Effector memory CD4-positive, alpha-beta T cell (primary cell): Measurements from ENCODE around the gene ENSA.
A peak's percentile ranks its signal among the peaks of the same experiment; 100 is the strongest.
"Not testable (repeated sequence)": the region's sequence is repeated elsewhere in the genome, so short reads cannot be mapped to it uniquely, and the experiment has no call there.

Source experiments
- DNase-seq, 3 donors: peaks; one replicate each; pipeline ENCODE4 v3.0.0-alpha.2; 2020
- H3K27ac ChIP-seq: 2 replicates; pipeline ENCODE4 v1.7.0; 2013; ENCODE audit warnings: mild to moderate bottlenecking, low read length, moderate library complexity; ENCODE audit not compliant: insufficient read depth, poor library complexity, severe bottlenecking
- H3K27me3 ChIP-seq: replicated peaks from 2 replicates; pipeline ENCODE4 v1.7.0; 2013; ENCODE audit warnings: mild to moderate bottlenecking, low read length; ENCODE audit not compliant: insufficient read depth, control insufficient read depth, poor library complexity, severe bottlenecking
- H3K36me3 ChIP-seq: 2 replicates; pipeline ENCODE4 v1.7.0; 2013; ENCODE audit warnings: mild to moderate bottlenecking, low read length, moderate library complexity; ENCODE audit not compliant: control insufficient read depth, insufficient read depth
- H3K4me1 ChIP-seq: 2 replicates; pipeline ENCODE4 v1.7.0; 2013; ENCODE audit warnings: low read length, mild to moderate bottlenecking; ENCODE audit not compliant: control insufficient read depth, insufficient read depth, poor library complexity, severe bottlenecking
- H3K4me3 ChIP-seq: 2 replicates; pipeline ENCODE4 v1.7.0; 2013; ENCODE audit warnings: low read length, low read depth, mild to moderate bottlenecking; ENCODE audit not compliant: insufficient read depth, poor library complexity, severe bottlenecking
- H3K9me3 ChIP-seq: 2 replicates; pipeline ENCODE4 v1.7.0; 2013; ENCODE audit warnings: mild to moderate bottlenecking, low read length, moderate library complexity; ENCODE audit not compliant: control insufficient read depth

ENSA gene

GRCh38 chr1:150649441-150650075 lies 20.1 kb upstream of the ENSA start:
- no peaks in the 10 kb centered on the region for H3K27me3 ChIP-seq
- no peaks in the 10 kb centered on the region for H3K4me1 ChIP-seq
- DNase-seq: no peak
- H3K9me3 ChIP-seq: no peaks in the 10 kb centered on the region
- H3K4me3 ChIP-seq: no peak overlapping the region
- H3K36me3 ChIP-seq: peaks cover 25% of the 10 kb centered on the region
- H3K27ac ChIP-seq: no peak overlapping the region

DNA sequence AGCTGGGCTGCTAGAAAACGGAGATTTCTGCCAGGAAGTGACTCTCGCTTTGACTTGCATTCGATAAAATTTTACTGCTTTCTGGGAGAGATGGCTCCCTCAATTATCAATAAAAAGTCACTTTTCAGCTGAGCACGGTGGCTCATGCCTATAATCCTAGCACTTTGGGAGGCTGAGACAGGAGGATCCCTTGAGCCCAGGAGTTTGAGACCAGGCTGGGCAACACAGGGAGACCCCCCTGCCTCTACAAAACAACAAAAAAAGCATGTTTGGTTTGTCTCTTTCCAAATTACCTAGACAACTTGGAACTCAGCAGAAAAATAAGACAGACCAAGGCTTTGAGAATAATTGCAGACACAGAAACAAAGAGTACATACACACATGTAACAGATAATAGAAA lies 12.9 kb upstream of the ENSA start:
- Histone ChIP-seq H3K36me3 (peaks cover 11% of the 10 kb centered on the region), H3K27me3 (no peaks in the 10 kb centered on the region), H3K4me1 (no peaks in the 10 kb centered on the region), H3K27ac (no peak overlapping the region), H3K4me3 (no peak overlapping the region), H3K9me3 (no peaks in the 10 kb centered on the region)
- DNase-seq: no peak

GRCh38 chr1:150641126-150641815 lies 11.9 kb upstream of the ENSA start:
- H3K4me1 ChIP-seq, DNase-seq, H3K27ac ChIP-seq, H3K4me3 ChIP-seq, H3K36me3 ChIP-seq, H3K9me3 ChIP-seq, H3K27me3 ChIP-seq: not testable (repeated sequence)

- not testable (repeated sequence) for H3K4me1 ChIP-seq, DNase-seq, H3K36me3 ChIP-seq, H3K9me3 ChIP-seq, H3K4me3 ChIP-seq, H3K27me3 ChIP-seq, H3K27ac ChIP-seq
Observed at GRCh38 chr1:150638430-150638829, 9.0 kb upstream of the ENSA start.

DNA sequence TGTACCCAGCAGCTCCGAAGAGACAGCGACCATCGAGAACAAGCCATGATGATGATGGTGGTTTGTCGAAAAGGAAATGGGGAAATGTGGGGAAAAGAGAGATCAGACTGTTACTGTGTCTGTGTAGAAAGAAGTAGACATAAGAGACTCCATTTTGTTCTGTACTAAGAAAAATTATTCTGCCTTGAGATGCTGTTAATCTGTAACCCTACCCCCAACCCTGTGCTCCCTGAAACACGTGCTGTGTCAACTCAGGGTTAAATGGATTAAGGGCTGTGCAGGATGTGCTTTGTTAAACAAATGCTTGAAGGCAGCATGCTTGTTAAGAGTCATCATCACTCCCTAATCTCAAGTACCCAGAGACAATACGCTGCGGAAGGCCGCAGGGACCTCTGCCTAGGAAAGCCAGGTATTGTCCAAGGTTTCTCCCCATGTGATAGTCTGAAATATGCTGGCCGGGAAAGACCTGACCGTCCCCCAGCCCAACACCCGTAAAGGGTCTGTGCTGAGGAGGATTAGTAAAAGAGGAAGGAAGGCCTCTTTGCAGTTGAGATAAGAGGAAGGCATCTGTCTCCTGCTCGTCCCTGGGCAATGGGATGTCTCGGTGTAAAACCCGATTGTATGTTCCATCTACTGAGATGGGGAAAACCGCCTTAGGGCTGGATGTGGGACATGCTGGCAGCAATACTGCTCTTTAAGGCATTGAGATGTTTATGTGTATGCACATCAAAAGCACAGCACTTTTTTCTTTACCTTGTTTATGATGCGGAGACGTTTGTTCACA lies 5.6 kb upstream of the ENSA start:
- not testable (repeated sequence) for H3K27ac ChIP-seq, H3K36me3 ChIP-seq, DNase-seq, H3K4me3 ChIP-seq, H3K27me3 ChIP-seq, H3K9me3 ChIP-seq, H3K4me1 ChIP-seq

DNA sequence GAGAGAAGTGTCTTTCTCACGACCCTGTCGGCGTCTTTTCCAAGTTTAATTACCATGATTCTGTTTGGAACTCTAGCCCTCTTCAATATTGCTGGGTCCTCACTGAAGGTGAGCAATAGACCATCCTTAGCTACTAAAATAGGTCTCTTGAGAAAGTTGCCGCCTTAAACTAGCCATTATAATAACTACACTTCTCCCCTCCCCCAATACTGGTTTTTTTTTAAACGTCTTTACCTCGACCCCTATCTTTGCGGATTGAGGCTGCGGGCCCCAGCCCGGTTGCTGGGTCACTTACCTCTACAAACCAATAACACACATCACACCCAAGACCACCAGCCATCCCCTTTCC lies 672 bp downstream of the ENSA start:
- no peaks in the 10 kb centered on the region for H3K27me3 ChIP-seq
- H3K9me3 ChIP-seq: no peaks in the 10 kb centered on the region
- H3K4me1 ChIP-seq: peaks cover 14% of the 10 kb centered on the region
- DNase-seq: no peak
- peak overlapping the region; percentile 72 for H3K4me3 ChIP-seq
- H3K36me3 ChIP-seq: peaks cover 35% of the 10 kb centered on the region
- H3K27ac ChIP-seq: peak overlapping the region; percentile 96

- Histone ChIP-seq H3K27me3 (no peaks in the 10 kb centered on the region), H3K9me3 (no peaks in the 10 kb centered on the region), H3K36me3 (peaks cover 41% of the 10 kb centered on the region), H3K27ac (peak overlapping the region; percentile 96), H3K4me1 (peaks cover 14% of the 10 kb centered on the region), H3K4me3 (peak overlapping the region; percentile 72)
- DNase-seq: no peak
Observed at GRCh38 chr1:150627826-150628410, 1.5 kb downstream of the ENSA start.

DNA sequence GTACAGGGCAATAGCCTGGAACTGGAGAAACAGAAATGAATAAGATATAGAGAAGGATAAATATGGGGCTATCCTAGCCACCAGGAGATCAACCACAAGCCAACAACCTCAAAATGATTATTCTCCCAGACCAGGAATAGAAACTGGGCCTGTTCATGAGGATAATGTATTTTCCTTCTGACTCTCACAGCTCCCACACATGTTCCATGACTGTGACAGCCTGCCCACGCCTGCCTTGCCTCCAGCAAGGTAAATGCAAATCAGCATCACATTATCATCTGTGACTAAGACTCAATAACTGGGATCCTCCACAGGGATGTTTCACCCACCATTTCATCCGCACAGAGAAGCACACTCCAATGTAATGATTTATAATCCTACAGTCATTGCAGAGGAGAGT lies 3.3 kb downstream of the ENSA start:
- H3K4me1 ChIP-seq: peaks cover 17% of the 10 kb centered on the region
- no peak overlapping the region for H3K27ac ChIP-seq
- no peak overlapping the region for H3K4me3 ChIP-seq
- DNase-seq: no peak
- H3K36me3 ChIP-seq: peaks cover 46% of the 10 kb centered on the region
- H3K9me3 ChIP-seq: no peaks in the 10 kb centered on the region
- no peaks in the 10 kb centered on the region for H3K27me3 ChIP-seq

DNA sequence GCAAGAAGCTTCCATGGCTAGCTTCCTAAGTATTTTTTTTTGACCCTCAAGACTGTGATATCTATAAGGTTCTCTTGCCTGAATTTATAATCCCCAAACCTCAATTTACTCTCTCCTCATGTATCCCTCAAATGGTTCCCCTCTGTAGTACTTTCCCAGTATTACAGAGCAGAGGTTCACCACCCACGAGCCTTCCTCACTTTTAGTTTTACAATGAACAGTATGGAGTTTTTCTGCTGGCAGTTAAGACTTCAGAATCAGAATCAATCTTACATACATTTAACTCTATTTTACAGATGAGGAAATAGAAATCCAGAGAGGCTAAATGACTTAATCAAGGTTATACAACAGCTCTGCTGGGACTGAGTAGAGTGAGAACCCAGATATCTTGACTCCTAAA lies 4.9 kb downstream of the ENSA start:
- not testable (repeated sequence) for H3K4me3 ChIP-seq, H3K27me3 ChIP-seq, H3K27ac ChIP-seq, H3K9me3 ChIP-seq, DNase-seq
- H3K36me3 ChIP-seq: peaks cover 46% of the 10 kb centered on the region
- peaks cover 17% of the 10 kb centered on the region for H3K4me1 ChIP-seq

DNA sequence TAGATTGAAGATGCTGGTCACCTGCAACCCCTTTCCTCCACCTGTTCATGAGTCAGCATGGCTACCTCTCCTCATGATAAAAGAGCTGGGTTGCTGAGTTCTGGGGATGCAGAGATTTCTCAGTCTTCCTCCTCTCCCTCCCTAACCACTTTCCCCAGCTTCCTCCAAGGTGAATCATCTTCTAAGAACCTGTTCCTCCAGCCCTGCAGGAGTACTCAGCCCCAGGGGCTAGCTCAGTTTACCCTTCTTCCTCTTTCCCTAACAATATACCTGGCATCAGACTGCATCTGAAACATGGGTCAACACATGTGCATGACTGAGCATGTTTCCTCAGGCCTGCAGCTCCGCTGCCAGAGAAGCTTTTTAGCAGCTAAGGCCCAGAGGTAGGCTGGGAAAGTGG lies 5.3 kb downstream of the ENSA start:
- H3K4me3 ChIP-seq, H3K27me3 ChIP-seq, DNase-seq, H3K27ac ChIP-seq, H3K9me3 ChIP-seq: not testable (repeated sequence)
- peaks cover 50% of the 10 kb centered on the region for H3K36me3 ChIP-seq
- peaks cover 17% of the 10 kb centered on the region for H3K4me1 ChIP-seq
